IgD-negative memory B cell (primary cell): ENCODE data around the gene PCDH1. TPM values are rescaled to one million over a fixed set of nuclear protein-coding genes. Genes with fewer than 3 reads are reported as not detected.
"Not testable (repeated sequence)": the region's sequence is repeated elsewhere in the genome, so short reads cannot be mapped to it uniquely, and the experiment has no call there.

Source experiments
- H3K27ac Mint-ChIP-seq, 3 donors: one replicate each; pipeline ENCODE4 v1.8.0; 2020 to 2022; ENCODE audit warnings: mild to moderate bottlenecking in 3 of 3, mixed read lengths in 3 of 3, moderate library complexity in 1 of 3
- H3K27me3 Mint-ChIP-seq: one replicate; pipeline ENCODE4 v1.8.0; 2021; ENCODE audit warnings: mixed read lengths
- H3K36me3 Mint-ChIP-seq: one replicate; pipeline ENCODE4 v1.8.0; 2020; ENCODE audit warnings: mild to moderate bottlenecking, mixed read lengths
- H3K4me1 Mint-ChIP-seq, 3 donors: one replicate each; pipeline ENCODE4 v1.8.0; 2020 to 2022; ENCODE audit warnings: mixed read lengths in 3 of 3, mild to moderate bottlenecking in 1 of 3
- H3K4me3 Mint-ChIP-seq, 4 donors: one replicate each; pipeline ENCODE4 v1.8.0; 2020 to 2022; ENCODE audit warnings: mild to moderate bottlenecking in 4 of 4, mixed read lengths in 4 of 4, moderate library complexity in 3 of 4
- H3K9me3 Mint-ChIP-seq, 3 donors: one replicate each; pipeline ENCODE4 v1.8.0; 2020 to 2021; ENCODE audit warnings: mixed read lengths in 3 of 3, mild to moderate bottlenecking in 1 of 3
- polyA plus RNA-seq: library from polyadenylated mRNA; unstranded; fragments of 300-500 nt; fragmentation: Illumina TruSeq; gene quantifications from one replicate; pipeline ENCODE4 v1.2.3, GENCODE V29; 2021

Gene PCDH1
- 0.10 TPM for polyA plus RNA-seq

- Mint-ChIP-seq H3K9me3 (no peaks in the 10 kb centered on the region), H3K27me3 (peaks cover 66% of the 10 kb centered on the region), H3K4me1 (peaks cover 11 to 15% (median 13%) of the 10 kb centered on the region in 3 donors), H3K36me3 (no peaks in the 10 kb centered on the region), H3K4me3 (peak within 1 kb of the TSS; percentile 72 to 91 (median 88)), H3K27ac (peak within 1 kb of the TSS; percentile 5 to 91 (median 57))
Observed at GRCh38 chr5:141878186-141878710, at the start of gene PCDH1. Gene PCDH1, minus strand, starts transcription at chr5:141878410. Its CDS starts 148 bp downstream, at chr5:141878262.

GRCh38 chr5:141926434-141926833 is 48.2 kb upstream of the PCDH1 start:
- peaks cover 14 to 22% (median 20%) of the 10 kb centered on the region in 3 donors for H3K4me1 Mint-ChIP-seq
- H3K27me3 Mint-ChIP-seq: no peaks in the 10 kb centered on the region
- peaks cover 6% of the 10 kb centered on the region for H3K36me3 Mint-ChIP-seq
- peak overlapping the region in 1 of 4 donors; percentile 62 for H3K4me3 Mint-ChIP-seq
- H3K27ac Mint-ChIP-seq: no peak overlapping the region
- no peaks in the 10 kb centered on the region for H3K9me3 Mint-ChIP-seq

GRCh38 chr5:141923448-141924313 is 45.5 kb upstream of the PCDH1 start, which contains the start of gene DELE1:
Gene DELE1, plus strand, starts transcription at chr5:141923871. Its CDS starts 71 bp downstream, at chr5:141923942.
- peaks cover 6% of the 10 kb centered on the region for H3K36me3 Mint-ChIP-seq

GRCh38 chr5:141922827-141923447 is 44.7 kb upstream of the PCDH1 start:
- peaks cover 20 to 22% (median 21%) of the 10 kb centered on the region in 3 donors for H3K4me1 Mint-ChIP-seq
- not testable (repeated sequence) for H3K36me3 Mint-ChIP-seq, H3K9me3 Mint-ChIP-seq, H3K27me3 Mint-ChIP-seq
- H3K4me3 Mint-ChIP-seq: peak overlapping the region; percentile 90 to 98 (median 92)
- peak overlapping the region; percentile 94 to 99 (median 95) for H3K27ac Mint-ChIP-seq

More at GRCh38 chr5:141923448-141924313, 45.5 kb upstream of the PCDH1 start, which contains the start of gene DELE1:
- Mint-ChIP-seq H3K27me3 (no peaks in the 10 kb centered on the region), H3K4me3 (peak within 1 kb of the TSS; percentile 90 to 98 (median 92)), H3K27ac (peak within 1 kb of the TSS; percentile 94 to 99 (median 95)), H3K9me3 (no peaks in the 10 kb centered on the region), H3K4me1 (peaks cover 19 to 22% (median 20%) of the 10 kb centered on the region in 3 donors)

- H3K27ac Mint-ChIP-seq: peak overlapping the region in 1 of 3 donors; percentile 81
- H3K27me3 Mint-ChIP-seq: peaks cover 1% of the 10 kb centered on the region
- H3K4me3 Mint-ChIP-seq: peak overlapping the region in 1 of 4 donors; percentile 83
- H3K4me1 Mint-ChIP-seq: peaks cover 29 to 39% (median 32%) of the 10 kb centered on the region in 3 donors
- H3K36me3 Mint-ChIP-seq: peaks cover 1% of the 10 kb centered on the region
- no peaks in the 10 kb centered on the region for H3K9me3 Mint-ChIP-seq
Observed at GRCh38 chr5:141920771-141921170, 42.6 kb upstream of the PCDH1 start.

GRCh38 chr5:141919218-141920119 is 41.3 kb upstream of the PCDH1 start:
- peaks cover 28 to 45% (median 32%) of the 10 kb centered on the region in 3 donors for H3K4me1 Mint-ChIP-seq
- peaks cover 1% of the 10 kb centered on the region for H3K36me3 Mint-ChIP-seq
- H3K27me3 Mint-ChIP-seq: peaks cover 1% of the 10 kb centered on the region
- peak overlapping the region in 1 of 4 donors; percentile 83 for H3K4me3 Mint-ChIP-seq
- no peaks in the 10 kb centered on the region for H3K9me3 Mint-ChIP-seq
- peak overlapping the region in 1 of 3 donors; percentile 36 for H3K27ac Mint-ChIP-seq

GRCh38 chr5:141917760-141918159 is 39.5 kb upstream of the PCDH1 start:
- Mint-ChIP-seq H3K27ac (peak overlapping the region in 1 of 3 donors; percentile 2), H3K4me1 (peaks cover 29 to 42% (median 32%) of the 10 kb centered on the region in 3 donors), H3K36me3 (peaks cover 1% of the 10 kb centered on the region), H3K4me3 (peak overlapping the region in 1 of 4 donors; percentile 11), H3K27me3 (peaks cover 7% of the 10 kb centered on the region), H3K9me3 (no peaks in the 10 kb centered on the region)

- peaks cover 7% of the 10 kb centered on the region for H3K27me3 Mint-ChIP-seq
- H3K4me3 Mint-ChIP-seq: peak overlapping the region in 3 of 4 donors; percentile 11 to 75 (median 70)
Observed at GRCh38 chr5:141916522-141916921, 38.3 kb upstream of the PCDH1 start.

GRCh38 chr5:141915881-141916336 is 37.7 kb upstream of the PCDH1 start:
- Mint-ChIP-seq H3K4me1 (peaks cover 29 to 42% (median 32%) of the 10 kb centered on the region in 3 donors), H3K36me3 (no peaks in the 10 kb centered on the region), H3K27me3 (peaks cover 7% of the 10 kb centered on the region), H3K27ac (peak overlapping the region in 1 of 3 donors; percentile 2), H3K9me3 (no peaks in the 10 kb centered on the region), H3K4me3 (peak overlapping the region in 1 of 4 donors; percentile 15)

More at GRCh38 chr5:141916522-141916921, 38.3 kb upstream of the PCDH1 start:
- Mint-ChIP-seq H3K9me3 (no peaks in the 10 kb centered on the region), H3K4me1 (peaks cover 29 to 42% (median 32%) of the 10 kb centered on the region in 3 donors), H3K36me3 (no peaks in the 10 kb centered on the region), H3K27ac (peak overlapping the region in 2 of 3 donors; percentile 2 to 27)

- Mint-ChIP-seq H3K27ac (peak overlapping the region in 2 of 3 donors; percentile 8 to 35), H3K27me3 (peaks cover 7% of the 10 kb centered on the region), H3K4me1 (peaks cover 29 to 41% (median 30%) of the 10 kb centered on the region in 3 donors), H3K9me3 (no peaks in the 10 kb centered on the region), H3K4me3 (peak overlapping the region; percentile 15 to 75 (median 52)), H3K36me3 (no peaks in the 10 kb centered on the region)
Observed at GRCh38 chr5:141914797-141915196, 36.6 kb upstream of the PCDH1 start.

GRCh38 chr5:141914199-141914743 is 36.1 kb upstream of the PCDH1 start:
- peaks cover 27 to 38% (median 29%) of the 10 kb centered on the region in 3 donors for H3K4me1 Mint-ChIP-seq
- H3K9me3 Mint-ChIP-seq: no peaks in the 10 kb centered on the region
- H3K4me3 Mint-ChIP-seq: peak overlapping the region; percentile 34 to 76 (median 72)
- H3K27me3 Mint-ChIP-seq: peaks cover 7% of the 10 kb centered on the region
- no peak overlapping the region for H3K27ac Mint-ChIP-seq
- H3K36me3 Mint-ChIP-seq: no peaks in the 10 kb centered on the region

- peaks cover 7% of the 10 kb centered on the region for H3K27me3 Mint-ChIP-seq
Observed at GRCh38 chr5:141913560-141914198, 35.5 kb upstream of the PCDH1 start.

GRCh38 chr5:141910271-141910673 is 32.1 kb upstream of the PCDH1 start:
- H3K9me3 Mint-ChIP-seq: peaks cover 0 to 5% (median 3%) of the 10 kb centered on the region in 3 donors
- no peak overlapping the region for H3K4me3 Mint-ChIP-seq
- no peak overlapping the region for H3K27ac Mint-ChIP-seq
- H3K4me1 Mint-ChIP-seq: peaks cover 8 to 13% (median 13%) of the 10 kb centered on the region in 3 donors
- peaks cover 7% of the 10 kb centered on the region for H3K27me3 Mint-ChIP-seq
- H3K36me3 Mint-ChIP-seq: no peaks in the 10 kb centered on the region

More at GRCh38 chr5:141913560-141914198, 35.5 kb upstream of the PCDH1 start:
- no peaks in the 10 kb centered on the region for H3K9me3 Mint-ChIP-seq
- peaks cover 27 to 38% (median 29%) of the 10 kb centered on the region in 3 donors for H3K4me1 Mint-ChIP-seq
- H3K36me3 Mint-ChIP-seq: no peaks in the 10 kb centered on the region
- peak overlapping the region in 1 of 3 donors; percentile 26 for H3K27ac Mint-ChIP-seq
- H3K4me3 Mint-ChIP-seq: peak overlapping the region; percentile 75 to 76 (median 76)
